ENCODE measurements around the gene TMEM154.

DNA sequence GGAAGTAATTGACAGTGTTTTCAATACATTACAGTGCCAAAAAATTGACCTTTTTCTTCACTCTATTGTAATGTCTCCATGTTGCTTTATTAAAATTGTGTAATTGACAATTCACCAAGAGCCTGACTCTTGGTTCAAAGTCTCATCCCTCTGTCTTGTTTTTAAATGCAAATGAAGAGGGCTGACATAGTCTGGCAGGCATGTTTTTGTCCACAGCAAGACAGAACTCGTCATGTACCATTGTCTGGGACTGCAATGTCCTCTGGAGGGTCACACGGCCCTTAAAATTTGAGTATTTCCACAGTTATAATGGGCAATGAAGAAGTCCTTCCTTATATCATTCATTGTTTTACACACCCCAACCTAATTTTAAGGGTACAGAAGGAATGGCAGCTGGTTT lies 105.9 kb downstream of the TMEM154 start:
- TF ChIP-seq, protein P1, sequence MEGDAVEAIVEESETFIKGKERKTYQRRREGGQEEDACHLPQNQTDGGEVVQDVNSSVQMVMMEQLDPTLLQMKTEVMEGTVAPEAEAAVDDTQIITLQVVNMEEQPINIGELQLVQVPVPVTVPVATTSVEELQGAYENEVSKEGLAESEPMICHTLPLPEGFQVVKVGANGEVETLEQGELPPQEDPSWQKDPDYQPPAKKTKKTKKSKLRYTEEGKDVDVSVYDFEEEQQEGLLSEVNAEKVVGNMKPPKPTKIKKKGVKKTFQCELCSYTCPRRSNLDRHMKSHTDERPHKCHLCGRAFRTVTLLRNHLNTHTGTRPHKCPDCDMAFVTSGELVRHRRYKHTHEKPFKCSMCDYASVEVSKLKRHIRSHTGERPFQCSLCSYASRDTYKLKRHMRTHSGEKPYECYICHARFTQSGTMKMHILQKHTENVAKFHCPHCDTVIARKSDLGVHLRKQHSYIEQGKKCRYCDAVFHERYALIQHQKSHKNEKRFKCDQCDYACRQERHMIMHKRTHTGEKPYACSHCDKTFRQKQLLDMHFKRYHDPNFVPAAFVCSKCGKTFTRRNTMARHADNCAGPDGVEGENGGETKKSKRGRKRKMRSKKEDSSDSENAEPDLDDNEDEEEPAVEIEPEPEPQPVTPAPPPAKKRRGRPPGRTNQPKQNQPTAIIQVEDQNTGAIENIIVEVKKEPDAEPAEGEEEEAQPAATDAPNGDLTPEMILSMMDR (IDR thresholded peaks at IDR 0.05 in 2 of 3, conservative IDR thresholded peaks at IDR 0.05 in 1 of 3; ENCODE audit: control insufficient read depth in 2 of 3, extremely low read depth in 1 of 3, insufficient read depth in 1 of 3, low read depth in 3 of 3, low read length in 3 of 3), result no peak
- no peak for TF ChIP-seq RELA (IDR thresholded peaks at IDR 0.05; ENCODE audit: borderline replicate concordance, partially characterized antibody)
- TF ChIP-seq BRCA1 (IDR thresholded peaks at IDR 0.05; ENCODE audit: low read depth, low read length), result no peak
- no peak for TF ChIP-seq FOXM1 (IDR thresholded peaks at IDR 0.05; ENCODE audit: low read depth, low read length)
- no peak for TF ChIP-seq SIN3A (IDR thresholded peaks at IDR 0.05; ENCODE audit: low read depth, low read length)
- no peak for TF ChIP-seq PAX5 (IDR thresholded peaks at IDR 0.05; ENCODE audit: borderline replicate concordance, low read depth, low read length)
- no peak for TF ChIP-seq POLR2A (IDR thresholded peaks at IDR 0.05; ENCODE audit: low read depth, low read length)
- no peak for TF ChIP-seq RB1 (IDR thresholded peaks at IDR 0.05; ENCODE audit: borderline replicate concordance)
- TF ChIP-seq, protein P2, sequence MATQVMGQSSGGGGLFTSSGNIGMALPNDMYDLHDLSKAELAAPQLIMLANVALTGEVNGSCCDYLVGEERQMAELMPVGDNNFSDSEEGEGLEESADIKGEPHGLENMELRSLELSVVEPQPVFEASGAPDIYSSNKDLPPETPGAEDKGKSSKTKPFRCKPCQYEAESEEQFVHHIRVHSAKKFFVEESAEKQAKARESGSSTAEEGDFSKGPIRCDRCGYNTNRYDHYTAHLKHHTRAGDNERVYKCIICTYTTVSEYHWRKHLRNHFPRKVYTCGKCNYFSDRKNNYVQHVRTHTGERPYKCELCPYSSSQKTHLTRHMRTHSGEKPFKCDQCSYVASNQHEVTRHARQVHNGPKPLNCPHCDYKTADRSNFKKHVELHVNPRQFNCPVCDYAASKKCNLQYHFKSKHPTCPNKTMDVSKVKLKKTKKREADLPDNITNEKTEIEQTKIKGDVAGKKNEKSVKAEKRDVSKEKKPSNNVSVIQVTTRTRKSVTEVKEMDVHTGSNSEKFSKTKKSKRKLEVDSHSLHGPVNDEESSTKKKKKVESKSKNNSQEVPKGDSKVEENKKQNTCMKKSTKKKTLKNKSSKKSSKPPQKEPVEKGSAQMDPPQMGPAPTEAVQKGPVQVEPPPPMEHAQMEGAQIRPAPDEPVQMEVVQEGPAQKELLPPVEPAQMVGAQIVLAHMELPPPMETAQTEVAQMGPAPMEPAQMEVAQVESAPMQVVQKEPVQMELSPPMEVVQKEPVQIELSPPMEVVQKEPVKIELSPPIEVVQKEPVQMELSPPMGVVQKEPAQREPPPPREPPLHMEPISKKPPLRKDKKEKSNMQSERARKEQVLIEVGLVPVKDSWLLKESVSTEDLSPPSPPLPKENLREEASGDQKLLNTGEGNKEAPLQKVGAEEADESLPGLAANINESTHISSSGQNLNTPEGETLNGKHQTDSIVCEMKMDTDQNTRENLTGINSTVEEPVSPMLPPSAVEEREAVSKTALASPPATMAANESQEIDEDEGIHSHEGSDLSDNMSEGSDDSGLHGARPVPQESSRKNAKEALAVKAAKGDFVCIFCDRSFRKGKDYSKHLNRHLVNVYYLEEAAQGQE (IDR thresholded peaks at IDR 0.05; ENCODE audit: low read depth, low read length), result no peak
- TF ChIP-seq, protein P3, sequence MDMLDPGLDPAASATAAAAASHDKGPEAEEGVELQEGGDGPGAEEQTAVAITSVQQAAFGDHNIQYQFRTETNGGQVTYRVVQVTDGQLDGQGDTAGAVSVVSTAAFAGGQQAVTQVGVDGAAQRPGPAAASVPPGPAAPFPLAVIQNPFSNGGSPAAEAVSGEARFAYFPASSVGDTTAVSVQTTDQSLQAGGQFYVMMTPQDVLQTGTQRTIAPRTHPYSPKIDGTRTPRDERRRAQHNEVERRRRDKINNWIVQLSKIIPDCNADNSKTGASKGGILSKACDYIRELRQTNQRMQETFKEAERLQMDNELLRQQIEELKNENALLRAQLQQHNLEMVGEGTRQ (IDR thresholded peaks at IDR 0.05; ENCODE audit: borderline replicate concordance, low read depth, low read length), result no peak
- TF ChIP-seq ZNF274 (IDR thresholded peaks at IDR 0.05; ENCODE audit: insufficient read depth, insufficient read length), result no peak
